ENCODE results near the gene ADAMTSL5.

- TF ChIP-seq, protein P1, sequence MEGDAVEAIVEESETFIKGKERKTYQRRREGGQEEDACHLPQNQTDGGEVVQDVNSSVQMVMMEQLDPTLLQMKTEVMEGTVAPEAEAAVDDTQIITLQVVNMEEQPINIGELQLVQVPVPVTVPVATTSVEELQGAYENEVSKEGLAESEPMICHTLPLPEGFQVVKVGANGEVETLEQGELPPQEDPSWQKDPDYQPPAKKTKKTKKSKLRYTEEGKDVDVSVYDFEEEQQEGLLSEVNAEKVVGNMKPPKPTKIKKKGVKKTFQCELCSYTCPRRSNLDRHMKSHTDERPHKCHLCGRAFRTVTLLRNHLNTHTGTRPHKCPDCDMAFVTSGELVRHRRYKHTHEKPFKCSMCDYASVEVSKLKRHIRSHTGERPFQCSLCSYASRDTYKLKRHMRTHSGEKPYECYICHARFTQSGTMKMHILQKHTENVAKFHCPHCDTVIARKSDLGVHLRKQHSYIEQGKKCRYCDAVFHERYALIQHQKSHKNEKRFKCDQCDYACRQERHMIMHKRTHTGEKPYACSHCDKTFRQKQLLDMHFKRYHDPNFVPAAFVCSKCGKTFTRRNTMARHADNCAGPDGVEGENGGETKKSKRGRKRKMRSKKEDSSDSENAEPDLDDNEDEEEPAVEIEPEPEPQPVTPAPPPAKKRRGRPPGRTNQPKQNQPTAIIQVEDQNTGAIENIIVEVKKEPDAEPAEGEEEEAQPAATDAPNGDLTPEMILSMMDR (IDR thresholded peaks at IDR 0.05; ENCODE audit: low read length), result no peak
- no peak for TF ChIP-seq EZH2 (IDR thresholded peaks at IDR 0.05; ENCODE audit: borderline replicate concordance, low read length)
Observed at GRCh38 chr19:1470055-1470304, 42.8 kb downstream of the ADAMTSL5 start.

Data from OCI-LY1 (cell line).